ENCODE results near the gene MAMDC4.
"Not testable (repeated sequence)": the region's sequence is repeated elsewhere in the genome, so short reads cannot be mapped to it uniquely, and the experiment has no call there.

MAMDC4 gene

GRCh38 chr9:136824496-136825225, 27.5 kb upstream of the MAMDC4 start:
- DNase-seq (ENCODE audit: low read depth in 1 of 2, low spot score in 1 of 2) = no peak

DNA sequence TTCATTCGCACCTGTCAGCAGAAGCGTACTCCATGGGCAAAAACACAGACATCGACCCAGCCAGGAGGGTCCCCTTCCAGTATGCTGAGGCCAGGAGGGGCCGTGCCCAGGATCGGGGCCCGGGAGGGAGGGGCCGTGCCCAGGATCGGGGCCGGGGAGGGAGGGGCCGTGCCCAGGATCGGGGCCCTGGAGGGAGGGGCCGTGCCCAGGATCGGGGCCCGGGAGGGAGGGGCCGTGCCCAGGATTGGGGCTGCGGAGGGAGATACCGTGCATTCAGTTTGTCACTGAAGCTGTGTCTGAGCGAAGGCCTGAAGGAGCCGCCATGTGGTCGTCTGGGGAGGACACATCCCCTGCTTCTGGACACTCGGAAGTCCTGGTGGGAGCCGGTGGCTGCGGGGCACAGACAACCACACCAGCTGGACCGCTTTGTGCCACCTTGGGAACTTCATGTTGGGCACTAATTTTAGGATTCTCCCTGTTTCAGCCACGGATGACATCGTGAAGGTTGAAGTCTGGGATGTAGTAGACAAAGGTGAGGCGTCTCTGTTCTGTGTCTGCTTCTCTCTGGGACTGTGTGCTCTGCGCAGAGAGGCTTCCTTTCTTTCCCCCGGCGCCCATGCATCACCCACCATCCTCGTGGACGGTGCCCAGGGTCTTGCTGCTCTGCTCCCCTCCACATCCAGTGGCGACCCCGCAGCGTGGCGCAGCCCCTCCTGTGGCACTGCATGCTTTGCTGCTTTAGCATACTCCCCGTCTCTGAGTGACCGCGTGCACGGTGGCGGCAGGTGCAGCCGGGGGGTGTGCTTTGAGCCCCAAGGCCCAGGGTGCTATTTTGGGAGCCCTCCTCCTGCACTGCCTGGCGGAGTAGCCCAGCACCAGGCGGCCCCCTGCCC, 26.6 kb upstream of the MAMDC4 start:
- no peak for DNase-seq (ENCODE audit: low read depth in 1 of 2, low spot score in 1 of 2)

DNA sequence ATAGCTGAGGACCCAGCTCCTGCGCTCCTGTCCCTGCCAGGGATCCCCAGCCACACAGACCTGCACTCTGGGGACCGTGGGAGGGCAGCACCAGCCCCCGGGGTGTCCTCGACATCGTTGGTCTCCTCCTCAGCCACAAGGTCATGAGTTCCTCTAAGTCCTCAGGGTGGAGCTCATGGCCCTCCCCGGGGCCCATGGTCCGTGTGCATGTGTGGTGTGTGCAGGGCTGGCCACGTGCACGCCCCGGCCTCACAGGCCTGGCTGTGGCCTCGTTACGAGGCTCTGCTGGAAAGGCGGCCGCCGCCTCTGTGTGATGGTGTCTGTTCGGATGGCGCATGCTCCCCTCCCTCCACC, 26.0 kb upstream of the MAMDC4 start:
- DNase-seq (ENCODE audit: low read depth in 1 of 2, low spot score in 1 of 2) = no peak

GRCh38 chr9:136826703-136827582, 25.2 kb upstream of the MAMDC4 start:
- DNase-seq (ENCODE audit: low read depth in 1 of 2, low spot score in 1 of 2) = no peak

- no peak for DNase-seq (ENCODE audit: low read depth in 1 of 2, low spot score in 1 of 2)
Measured at GRCh38 chr9:136827794-136828473, 24.2 kb upstream of the MAMDC4 start.

DNA sequence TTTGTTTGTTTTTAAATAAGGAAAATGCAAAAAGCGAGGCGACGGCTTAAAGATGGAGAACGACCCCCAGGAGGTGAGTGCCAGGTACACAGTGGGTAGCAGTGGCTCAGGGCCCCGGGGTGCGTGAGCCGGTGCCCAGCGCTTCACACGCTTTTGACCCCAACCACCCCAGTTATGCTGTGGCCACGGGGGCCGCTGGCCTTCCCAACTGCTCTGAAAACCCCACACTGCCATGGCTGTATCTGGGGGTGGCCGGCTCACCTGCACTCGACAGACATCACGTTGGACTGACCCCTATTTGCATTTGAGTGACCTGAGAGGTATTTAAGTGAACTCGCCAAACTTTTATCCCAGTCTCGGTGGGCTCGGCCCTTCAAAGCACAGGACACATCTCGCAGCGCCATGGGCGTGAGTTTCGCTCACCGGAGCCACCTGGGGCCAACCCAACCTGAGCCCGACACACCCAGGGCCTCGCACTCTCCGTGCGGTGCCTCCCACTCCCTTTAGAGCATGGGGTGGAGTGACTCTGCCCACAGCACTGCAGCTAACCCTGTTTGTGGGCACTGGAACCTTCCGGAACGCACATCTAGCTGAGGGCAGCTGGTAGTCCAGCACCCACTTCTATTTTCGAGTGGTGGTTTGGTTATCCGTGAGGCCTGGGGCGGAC, 23.5 kb upstream of the MAMDC4 start:
- DNase-seq (ENCODE audit: low read depth in 1 of 2, low spot score in 1 of 2) = no peak

DNA sequence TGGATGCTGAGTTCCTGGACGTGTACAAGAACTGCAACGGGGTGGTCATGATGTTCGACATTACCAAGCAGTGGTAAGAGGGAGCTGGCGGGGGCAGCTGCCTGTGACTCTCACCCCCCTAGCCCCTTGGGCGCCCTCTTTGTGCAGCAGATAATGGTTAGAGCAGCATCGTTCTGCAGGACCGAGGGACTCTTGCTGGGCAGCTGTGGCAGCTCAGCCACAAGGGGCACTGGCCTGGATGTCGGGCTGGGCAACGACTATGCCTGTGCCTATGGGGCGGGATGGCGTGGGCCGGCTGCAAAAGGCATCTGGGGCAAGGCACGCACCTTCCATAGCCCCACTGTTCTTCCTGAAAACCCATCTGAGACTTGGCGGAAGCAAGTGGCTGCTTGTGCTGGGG, 22.7 kb upstream of the MAMDC4 start:
- DNase-seq (ENCODE audit: low read depth in 1 of 2, low spot score in 1 of 2) = no peak

- DNase-seq (ENCODE audit: low read depth in 1 of 2, low spot score in 1 of 2) = no peak
Measured at GRCh38 chr9:136829981-136830885, 21.9 kb upstream of the MAMDC4 start.

- DNase-seq (ENCODE audit: low read depth in 1 of 2, low spot score in 1 of 2) = no peak
Measured at GRCh38 chr9:136831002-136831719, 21.0 kb upstream of the MAMDC4 start.

DNA sequence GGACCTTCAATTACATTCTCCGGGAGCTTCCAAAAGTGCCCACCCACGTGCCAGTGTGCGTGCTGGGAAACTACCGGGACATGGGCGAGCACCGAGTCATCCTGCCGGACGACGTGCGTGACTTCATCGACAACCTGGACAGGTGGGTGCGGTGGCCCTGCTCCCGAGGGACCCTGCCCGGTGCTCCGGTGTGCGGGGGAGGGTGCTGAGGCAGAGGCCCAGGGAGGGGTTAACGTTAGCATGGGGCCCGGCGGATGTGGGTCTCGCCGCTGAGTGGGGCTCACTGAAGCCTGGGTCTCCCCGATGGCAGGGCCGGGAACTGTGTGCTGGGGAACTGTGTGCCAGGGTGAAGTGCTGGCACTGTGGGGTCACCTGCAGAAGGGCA, 20.4 kb upstream of the MAMDC4 start:
- DNase-seq (ENCODE audit: low read depth in 1 of 2, low spot score in 1 of 2) = no peak

- no peak for DNase-seq (ENCODE audit: low read depth in 1 of 2, low spot score in 1 of 2)
Measured at GRCh38 chr9:136832581-136832980, 19.6 kb upstream of the MAMDC4 start.

DNA sequence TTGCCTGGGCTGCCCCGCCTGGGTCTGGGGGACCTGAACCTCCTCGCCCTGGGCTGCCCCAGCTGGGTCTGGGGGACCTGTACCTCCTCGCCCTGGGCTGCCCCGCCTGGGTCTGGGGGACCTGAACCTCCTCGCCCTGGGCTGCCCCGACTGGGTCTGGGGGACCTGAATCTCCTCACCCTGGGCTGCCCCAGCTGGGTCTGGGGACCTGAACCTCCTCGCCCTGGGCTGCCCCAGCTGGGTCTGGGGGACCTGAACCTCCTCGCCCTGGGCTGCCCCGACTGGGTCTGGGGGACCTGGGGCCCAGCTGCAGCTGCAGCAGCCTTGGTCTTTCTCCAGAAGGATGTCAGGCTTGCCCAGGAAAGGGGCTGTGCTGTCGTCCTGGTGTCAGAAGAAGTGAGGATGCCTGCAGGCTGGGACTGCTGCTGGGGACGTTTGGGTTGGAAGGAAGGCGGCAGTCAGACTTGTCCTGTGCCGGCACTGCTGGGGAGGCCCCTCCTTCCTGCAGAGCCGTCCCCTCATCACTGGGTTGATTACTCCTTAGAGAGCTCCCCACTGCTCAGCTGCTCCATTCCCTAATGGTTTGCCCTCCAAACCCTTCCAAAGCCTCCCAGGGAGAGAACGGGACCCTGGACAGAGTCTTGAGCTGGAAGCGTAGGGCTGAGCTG, 18.6 kb upstream of the MAMDC4 start:
- DNase-seq (ENCODE audit: low read depth in 1 of 2, low spot score in 1 of 2) = not testable (repeated sequence)

DNA sequence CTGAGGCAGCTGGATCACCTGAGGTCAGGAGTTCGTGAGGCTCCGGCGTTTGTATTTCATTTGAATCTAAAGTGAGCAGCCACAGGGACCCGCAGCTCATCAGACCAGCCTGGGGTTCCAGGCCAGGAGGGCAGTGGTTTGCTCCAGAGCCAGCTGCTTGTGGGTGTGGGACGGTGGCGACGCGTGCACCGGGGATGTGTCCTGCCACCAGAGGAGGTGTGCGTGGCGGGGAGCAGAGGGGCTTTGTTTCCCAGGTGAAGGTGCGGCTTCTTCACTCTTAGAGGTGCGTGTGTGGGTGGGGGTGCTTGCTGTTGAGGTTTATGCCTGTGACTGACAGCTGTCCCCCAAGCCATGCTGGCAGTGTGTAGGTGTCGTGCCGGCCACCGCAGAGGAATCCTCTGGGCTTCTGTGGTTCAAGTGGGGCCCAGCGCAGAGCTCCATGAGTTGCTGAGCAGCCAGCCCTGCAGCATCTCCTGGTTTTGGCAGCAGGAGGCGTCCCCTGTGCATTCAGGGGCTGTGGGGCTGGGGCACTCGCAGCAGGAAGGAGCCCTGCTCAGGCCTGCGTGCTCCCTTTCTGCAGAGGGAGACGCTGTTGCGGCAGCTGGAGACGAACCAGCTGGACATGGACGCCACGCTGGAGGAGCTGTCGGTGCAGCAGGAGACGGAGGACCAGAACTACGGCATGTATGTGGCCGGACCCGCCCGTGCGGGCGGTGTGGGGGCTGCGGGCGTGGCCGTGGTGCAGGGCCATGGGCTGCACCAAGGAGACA, 16.8 kb upstream of the MAMDC4 start:
- DNase-seq (ENCODE audit: low read depth in 1 of 2, low spot score in 1 of 2) = no peak

DNA sequence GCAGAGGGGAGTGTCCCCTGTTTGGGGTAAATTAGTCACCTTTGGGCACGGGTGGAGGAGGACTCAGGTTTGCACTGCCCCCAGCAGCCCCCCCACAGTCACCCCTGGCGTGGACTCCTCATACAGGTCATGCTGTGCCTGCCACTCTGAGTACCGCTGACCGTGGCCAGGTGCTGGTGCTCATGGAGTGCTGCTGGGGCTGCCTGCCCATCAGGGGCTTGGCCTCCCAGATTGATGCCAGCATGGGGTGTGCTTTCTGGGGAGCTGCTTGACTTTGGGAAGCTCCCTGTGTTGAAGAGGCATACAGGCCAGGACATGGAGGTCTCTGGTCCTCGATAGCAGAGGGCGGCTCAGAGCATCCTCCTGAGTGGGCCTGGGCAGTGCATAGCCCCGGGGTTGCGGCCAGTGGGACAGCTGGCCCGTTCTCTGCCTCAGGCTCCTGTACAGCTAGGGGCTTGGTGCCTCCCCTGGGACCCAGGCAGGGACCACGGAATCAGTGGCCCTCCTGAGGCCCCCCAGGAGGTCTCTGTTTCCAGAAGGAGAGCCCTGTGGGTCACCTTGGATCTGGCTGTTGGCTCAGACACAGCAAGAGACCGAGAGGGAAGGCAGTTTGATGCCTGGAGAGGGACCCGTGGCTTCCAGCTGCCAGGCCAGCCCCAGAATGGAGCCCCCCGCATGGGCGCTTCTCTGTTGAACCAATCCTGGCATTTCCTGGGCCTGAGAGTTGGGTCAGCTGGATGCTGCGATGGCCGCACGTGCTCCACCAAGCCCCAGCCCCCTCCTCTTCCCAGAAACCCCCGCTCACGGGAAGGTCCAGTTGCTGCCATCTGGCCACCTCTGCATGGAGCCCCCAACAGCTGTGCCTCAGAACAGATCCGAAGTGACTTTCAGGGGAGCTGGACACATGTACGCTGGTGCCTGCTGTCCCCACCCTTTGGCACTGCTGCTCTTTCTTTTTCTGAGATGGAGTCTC, 15.9 kb upstream of the MAMDC4 start:
- no peak for DNase-seq (ENCODE audit: low read depth in 1 of 2, low spot score in 1 of 2)

GRCh38 chr9:136837146-136837855, 14.8 kb upstream of the MAMDC4 start:
- no peak for DNase-seq (ENCODE audit: low read depth in 1 of 2, low spot score in 1 of 2)

GRCh38 chr9:136837856-136838277, 14.3 kb upstream of the MAMDC4 start:
- not testable (repeated sequence) for DNase-seq (ENCODE audit: low read depth in 1 of 2, low spot score in 1 of 2)
